ENCODE measurements around the gene REV1.

REV1 gene

GRCh38 chr2:99445065-99445464 is 44.8 kb downstream of the REV1 start:
- no peak for DNase-seq (ENCODE audit: low read depth)

- DNase-seq (ENCODE audit: low read depth) = no peak
Observed at GRCh38 chr2:99444222-99444621, 45.6 kb downstream of the REV1 start.

- DNase-seq (ENCODE audit: low read depth) = no peak
Observed at GRCh38 chr2:99442837-99443236, 47.0 kb downstream of the REV1 start.

- DNase-seq (ENCODE audit: low read depth) = no peak
Observed at GRCh38 chr2:99439971-99440505, 49.8 kb downstream of the REV1 start.

- DNase-seq (ENCODE audit: low read depth) = no peak
Observed at GRCh38 chr2:99436874-99437273, 52.9 kb downstream of the REV1 start.

GRCh38 chr2:99433340-99433739 is 56.5 kb downstream of the REV1 start:
- no peak for DNase-seq (ENCODE audit: low read depth)

GRCh38 chr2:99431587-99432275 is 58.1 kb downstream of the REV1 start:
- no peak for DNase-seq (ENCODE audit: low read depth)

GRCh38 chr2:99430614-99431291 is 59.1 kb downstream of the REV1 start:
- no peak for DNase-seq (ENCODE audit: low read depth)

- DNase-seq (ENCODE audit: low read depth) = no peak
Observed at GRCh38 chr2:99425022-99425421, 64.8 kb downstream of the REV1 start.

GRCh38 chr2:99424371-99424770 is 65.4 kb downstream of the REV1 start:
- no peak for DNase-seq (ENCODE audit: low read depth)

GRCh38 chr2:99422599-99422998 is 67.2 kb downstream of the REV1 start:
- DNase-seq (ENCODE audit: low read depth) = no peak

GRCh38 chr2:99421469-99421868 is 68.3 kb downstream of the REV1 start:
- DNase-seq (ENCODE audit: low read depth) = no peak

- no peak for DNase-seq (ENCODE audit: low read depth)
Observed at GRCh38 chr2:99420751-99421299, 69.0 kb downstream of the REV1 start.

- no peak for DNase-seq (ENCODE audit: low read depth)
Observed at GRCh38 chr2:99420031-99420430, 69.8 kb downstream of the REV1 start.

- no peak for DNase-seq (ENCODE audit: low read depth)
Observed at GRCh38 chr2:99417396-99417795, 72.4 kb downstream of the REV1 start.

- DNase-seq (ENCODE audit: low read depth) = no peak
Observed at GRCh38 chr2:99414566-99414965, 75.3 kb downstream of the REV1 start.

GRCh38 chr2:99410276-99410675 is 79.5 kb downstream of the REV1 start:
- DNase-seq (ENCODE audit: low read depth) = no peak

GRCh38 chr2:99406137-99406536 is 83.7 kb downstream of the REV1 start:
- no peak for DNase-seq (ENCODE audit: low read depth)

GRCh38 chr2:99404797-99405669 is 84.8 kb downstream of the REV1 start:
- no peak for DNase-seq (ENCODE audit: low read depth)

- DNase-seq (ENCODE audit: low read depth) = no peak
Observed at GRCh38 chr2:99404039-99404796, 85.6 kb downstream of the REV1 start.

GRCh38 chr2:99403524-99403923 is 86.3 kb downstream of the REV1 start:
- DNase-seq (ENCODE audit: low read depth) = no peak

GRCh38 chr2:99403084-99403483 is 86.7 kb downstream of the REV1 start:
- no peak for DNase-seq (ENCODE audit: low read depth)
